Medulla oblongata (tissue), 1 donor: ENCODE results near the gene RHBDD3.

ENCODE experiments used
- DNase-seq: peaks from one replicate; pipeline ENCODE4 v3.0.0-alpha.2; 2015; ENCODE audit errors: extremely low spot score

Gene RHBDD3

GRCh38 chr22:29306175-29306834 is 38.5 kb upstream of the RHBDD3 start, which contains the start of gene GAS2L1:
Gene GAS2L1, plus strand, starts transcription at chr22:29306650. Its CDS starts 1,456 bp downstream, at chr22:29308106.
- peak; percentile 72 for DNase-seq

GRCh38 chr22:29305836-29306174 is 38.0 kb upstream of the RHBDD3 start:
- no peak for DNase-seq

GRCh38 chr22:29302681-29303465 is 35.1 kb upstream of the RHBDD3 start:
- DNase-seq, result peak; percentile 54

- DNase-seq, result peak; percentile 62
Observed at GRCh38 chr22:29302402-29302680, 34.6 kb upstream of the RHBDD3 start.

- DNase-seq, result no peak
Observed at GRCh38 chr22:29301716-29302401, 34.1 kb upstream of the RHBDD3 start.

- no peak for DNase-seq
Observed at GRCh38 chr22:29300807-29301601, 33.2 kb upstream of the RHBDD3 start.

GRCh38 chr22:29300467-29300806 is 32.7 kb upstream of the RHBDD3 start:
- DNase-seq, result no peak

- no peak for DNase-seq
Observed at GRCh38 chr22:29299136-29299900, 31.5 kb upstream of the RHBDD3 start.

GRCh38 chr22:29298641-29299040 is 30.9 kb upstream of the RHBDD3 start:
- no peak for DNase-seq

GRCh38 chr22:29292379-29292778 is 24.6 kb upstream of the RHBDD3 start:
- no peak for DNase-seq

GRCh38 chr22:29291215-29291614 is 23.4 kb upstream of the RHBDD3 start:
- peak; percentile 55 for DNase-seq

GRCh38 chr22:29290061-29290460 is 22.3 kb upstream of the RHBDD3 start:
- DNase-seq, result no peak

- no peak for DNase-seq
Observed at GRCh38 chr22:29288837-29289236, 21.1 kb upstream of the RHBDD3 start.

- no peak for DNase-seq
Observed at GRCh38 chr22:29284196-29284595, 16.4 kb upstream of the RHBDD3 start.

- no peak for DNase-seq
Observed at GRCh38 chr22:29277927-29278326, 10.1 kb upstream of the RHBDD3 start.

GRCh38 chr22:29275819-29276565 is 8.2 kb upstream of the RHBDD3 start:
- no peak for DNase-seq

- DNase-seq, result no peak
Observed at GRCh38 chr22:29275167-29275566, 7.4 kb upstream of the RHBDD3 start.

GRCh38 chr22:29272624-29273023 is 4.8 kb upstream of the RHBDD3 start:
- DNase-seq, result no peak

GRCh38 chr22:29270475-29271271 is 2.9 kb upstream of the RHBDD3 start:
- DNase-seq, result peak; percentile 27
